Kidney capillary endothelial cell (primary cell): ENCODE measurements around the gene GARIN3.

Experiments
- DNase-seq: peaks from one replicate; pipeline ENCODE4 v3.0.0-alpha.2; 2018; ENCODE audit warnings: low spot score

Gene GARIN3

DNA sequence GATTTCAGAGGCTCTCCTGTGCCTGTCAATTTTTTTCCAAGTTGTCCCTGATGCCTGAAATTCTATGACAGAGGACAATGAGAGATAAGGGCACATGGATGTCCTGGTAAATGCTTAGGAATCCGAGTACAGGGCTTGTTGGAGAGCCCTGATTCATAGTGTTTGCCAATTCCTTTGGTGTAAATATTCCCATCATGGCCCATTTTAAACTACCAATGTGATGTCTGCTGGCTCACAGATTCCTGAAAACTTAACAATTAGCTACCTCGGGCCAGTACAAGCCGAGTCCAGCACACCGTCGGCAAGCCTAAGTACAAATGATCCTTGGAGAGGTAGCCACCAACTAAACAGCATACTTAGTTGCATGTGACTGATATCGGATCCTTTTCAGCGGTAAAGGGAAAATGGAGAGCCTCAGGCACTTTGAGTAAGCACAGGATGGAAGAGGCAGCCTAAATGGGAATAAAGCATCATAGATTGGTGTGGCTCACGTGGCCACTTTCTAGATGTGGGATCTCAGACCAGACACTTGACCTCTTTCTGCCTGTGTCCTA lies 18.1 kb upstream of the GARIN3 start:
- DNase-seq: no peak

DNA sequence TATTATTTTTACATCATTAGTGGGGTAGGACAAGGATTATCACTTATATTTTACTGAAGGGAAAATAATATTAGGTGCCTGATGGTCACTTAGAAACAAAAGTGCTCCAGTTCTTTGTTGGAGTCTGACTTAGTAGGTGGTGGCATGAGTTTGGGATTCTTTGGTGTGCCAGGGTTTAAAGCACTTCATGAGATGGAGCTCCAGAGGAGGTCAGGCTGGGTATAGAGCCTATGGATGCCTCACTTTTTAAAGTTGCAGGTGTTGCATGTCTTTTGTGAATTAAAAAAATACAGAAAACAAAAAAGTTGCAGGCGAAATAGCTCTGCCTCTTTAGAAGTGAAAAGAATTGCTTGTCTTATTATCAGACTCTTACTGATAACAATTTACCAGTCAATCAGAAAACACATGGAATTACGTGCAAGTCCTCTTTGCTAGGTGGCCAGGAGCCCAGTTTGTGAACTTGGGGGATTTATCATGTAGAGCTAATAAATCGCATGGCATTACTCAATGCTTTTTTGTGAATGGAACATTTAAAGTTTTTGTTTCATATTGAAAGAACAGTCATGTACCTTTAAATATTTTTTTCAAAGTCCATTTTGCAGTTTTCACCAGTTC lies 16.2 kb upstream of the GARIN3 start:
- no peak for DNase-seq

DNA sequence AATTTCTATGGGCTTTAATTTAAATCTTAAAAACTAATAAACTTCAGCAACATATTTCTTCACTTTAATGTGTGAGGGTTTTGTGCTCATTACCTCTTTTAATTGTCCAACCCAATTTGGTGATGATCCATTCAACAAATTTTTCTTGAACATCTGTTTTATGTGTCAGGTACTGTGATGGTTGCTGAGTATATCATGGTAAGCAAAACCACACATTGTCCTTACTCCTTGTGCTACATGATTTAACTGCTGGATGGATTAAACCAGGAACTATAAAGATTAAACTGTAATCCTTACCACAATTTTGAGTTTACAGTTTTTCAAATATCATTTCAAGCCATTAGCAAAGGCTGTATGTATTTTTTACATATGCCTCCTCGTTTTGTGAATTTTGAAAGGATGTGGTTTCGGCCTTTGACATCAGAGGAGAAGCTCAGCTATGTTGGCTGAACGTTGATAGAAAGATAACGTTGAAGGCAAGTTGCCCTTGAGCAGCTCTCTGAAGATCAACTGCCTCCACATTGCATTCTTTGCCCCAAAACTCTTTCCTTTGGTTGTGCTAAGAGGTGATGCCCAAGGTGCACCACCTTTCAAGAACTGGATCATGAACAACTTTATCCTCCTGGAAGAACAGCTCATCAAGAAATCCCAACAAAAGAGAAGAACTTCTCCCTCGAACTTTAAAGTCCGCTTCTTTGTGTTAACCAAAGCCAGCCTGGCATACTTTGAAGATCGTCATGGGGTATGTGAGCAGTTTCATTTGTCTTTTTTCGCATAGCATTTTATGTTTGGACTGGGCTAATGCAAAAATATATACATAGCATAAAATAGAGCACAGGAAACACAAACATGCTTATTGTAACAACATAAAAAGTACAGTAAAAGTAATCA lies 14.6 kb upstream of the GARIN3 start, which contains the start of gene ITK:
Gene ITK (plus strand): TSS at position 467 of the 891 bp plus-strand sequence. CDS start 138 bp downstream, at position 605.
- DNase-seq: no peak

DNA sequence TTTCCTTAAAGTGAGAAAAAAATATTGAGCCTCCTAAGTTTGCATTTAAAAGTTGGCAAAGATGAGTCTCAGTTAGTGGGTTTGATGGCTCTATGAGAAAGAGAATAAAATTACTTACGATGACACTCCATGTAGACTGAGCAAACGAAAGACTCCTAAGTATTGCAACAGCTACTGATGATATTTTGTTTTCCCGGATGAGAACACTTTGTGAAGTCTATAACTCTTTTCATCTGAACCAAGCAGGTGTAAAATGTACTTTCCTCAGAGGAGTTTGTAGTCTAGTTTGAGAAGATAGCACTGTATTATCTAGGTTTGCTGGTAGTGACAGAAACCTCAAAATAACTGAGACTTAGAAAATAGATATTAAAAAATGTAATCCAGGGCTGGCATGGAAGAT lies 12.9 kb upstream of the GARIN3 start:
- DNase-seq: no peak

DNA sequence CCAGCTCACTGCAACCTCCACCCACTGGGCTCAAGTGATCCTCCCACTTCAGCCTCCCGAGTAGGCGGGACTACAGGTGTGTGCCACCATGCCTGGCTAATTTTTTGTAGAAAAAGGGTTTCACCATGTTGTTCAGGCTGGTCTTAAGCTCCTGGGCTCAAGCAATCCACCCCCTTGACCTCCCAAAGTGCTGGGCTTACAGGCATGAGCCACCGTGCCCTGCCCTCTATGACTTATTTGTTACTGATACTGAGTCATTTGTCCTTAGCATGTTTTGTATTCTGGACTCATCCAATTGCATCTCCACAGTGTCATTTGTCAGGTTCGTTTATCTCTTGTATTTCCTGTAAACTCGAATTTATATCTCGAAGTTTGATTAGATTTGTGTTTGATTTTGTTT lies 11.9 kb upstream of the GARIN3 start:
- DNase-seq: no peak

DNA sequence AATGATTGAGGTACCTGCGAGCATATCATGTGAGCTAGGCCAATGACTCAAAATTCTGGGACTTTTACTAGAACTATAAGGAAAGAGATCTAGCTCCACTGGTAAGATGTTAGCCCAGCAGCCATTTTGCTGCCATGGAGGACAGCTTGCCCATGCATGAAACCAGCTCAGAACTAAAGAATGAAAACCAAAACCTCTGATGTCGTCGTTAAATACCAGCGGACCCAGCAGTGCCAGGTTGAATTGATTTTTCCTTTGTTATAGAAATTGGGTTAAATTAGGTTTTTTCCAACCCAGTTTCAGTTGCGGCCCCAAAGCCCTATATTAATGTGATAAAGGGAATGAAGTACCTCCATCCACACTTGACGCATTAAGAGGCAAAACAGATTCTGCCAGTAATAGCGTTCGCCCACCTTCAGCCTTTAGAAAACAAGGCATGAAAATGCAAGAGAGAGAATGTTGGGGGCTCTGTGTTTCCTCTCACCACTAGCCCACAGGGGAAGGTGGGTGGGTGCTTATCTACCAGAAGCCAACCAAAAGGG lies 9.1 kb upstream of the GARIN3 start:
- DNase-seq: no peak

DNA sequence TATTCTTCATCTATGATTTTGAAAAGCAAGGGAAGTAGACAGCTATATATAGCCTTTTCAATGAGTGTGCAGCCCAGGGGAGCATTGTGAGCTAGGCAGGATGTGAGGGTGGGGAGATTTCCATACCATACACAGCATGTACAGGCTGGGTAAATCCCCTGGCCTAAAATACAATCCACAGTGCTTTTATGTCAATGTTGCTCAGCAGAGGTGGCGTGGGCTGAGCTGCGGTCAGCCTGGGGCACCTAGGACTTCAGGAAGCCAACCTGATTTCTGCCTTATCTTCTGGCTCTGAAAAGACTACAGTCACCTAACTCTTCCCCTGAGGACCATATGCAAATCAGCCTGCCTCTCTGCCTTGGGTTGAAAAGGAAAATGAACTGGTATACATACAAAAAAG lies 6.3 kb upstream of the GARIN3 start:
- no peak for DNase-seq

DNA sequence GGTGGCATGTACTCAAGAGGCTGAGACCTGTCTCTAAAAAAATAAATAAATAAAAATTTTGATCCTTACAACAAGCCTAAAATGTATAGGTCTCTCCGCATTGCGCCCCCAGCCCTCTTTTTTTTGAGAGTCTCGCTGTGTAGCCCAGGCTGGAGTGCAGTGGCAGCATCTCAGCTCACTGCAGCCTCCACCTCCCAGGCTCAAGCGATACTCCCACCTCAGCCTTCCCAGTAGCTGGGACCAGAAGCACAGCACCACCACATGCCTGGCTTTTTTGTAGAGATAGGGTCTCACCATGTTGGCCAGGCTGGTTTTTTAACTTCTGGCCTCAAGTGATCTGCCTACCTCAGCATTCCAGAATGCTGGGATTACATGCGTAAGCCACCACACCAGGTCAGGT lies 2.2 kb upstream of the GARIN3 start:
- DNase-seq: no peak

DNA sequence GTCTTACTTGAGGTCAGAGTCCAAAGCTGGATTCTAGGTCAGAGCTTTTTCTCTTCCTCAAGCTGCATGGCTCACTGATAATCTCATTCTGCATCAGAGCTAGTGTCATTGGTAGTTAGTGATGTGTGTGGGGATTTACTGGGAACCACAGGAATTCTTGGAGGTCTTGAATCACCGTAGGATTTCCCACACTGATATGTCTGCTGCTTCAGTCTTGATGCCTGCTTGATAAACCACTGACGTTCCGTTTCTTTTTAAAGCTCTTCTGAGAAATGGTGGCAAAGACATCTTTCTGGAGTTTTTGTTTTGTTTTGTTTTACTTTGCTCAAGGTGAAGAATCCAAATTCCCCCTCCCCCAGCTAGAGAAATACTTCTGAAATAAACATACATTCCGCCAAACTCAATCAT lies 1.2 kb upstream of the GARIN3 start:
- DNase-seq: no peak

DNA sequence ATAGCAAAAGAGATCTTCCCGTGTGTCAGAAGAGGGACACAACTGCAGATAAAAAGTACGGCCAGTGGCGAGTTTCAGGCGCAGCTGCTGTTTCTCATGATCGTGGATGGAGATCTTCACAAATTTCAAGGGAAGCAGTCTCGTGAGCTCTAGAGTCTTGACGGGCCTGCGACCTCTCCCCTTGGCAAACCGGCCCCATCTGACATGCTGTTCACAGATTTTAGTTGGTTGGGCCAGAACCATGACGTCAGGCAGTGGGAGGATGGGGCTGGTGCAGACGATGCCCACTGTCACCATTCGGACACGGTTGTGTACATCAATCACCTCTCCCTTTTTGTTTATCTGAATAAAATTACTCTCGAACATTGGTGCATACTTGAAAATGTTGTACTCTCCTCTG lies 396 bp downstream of the GARIN3 start:
- DNase-seq: no peak

DNA sequence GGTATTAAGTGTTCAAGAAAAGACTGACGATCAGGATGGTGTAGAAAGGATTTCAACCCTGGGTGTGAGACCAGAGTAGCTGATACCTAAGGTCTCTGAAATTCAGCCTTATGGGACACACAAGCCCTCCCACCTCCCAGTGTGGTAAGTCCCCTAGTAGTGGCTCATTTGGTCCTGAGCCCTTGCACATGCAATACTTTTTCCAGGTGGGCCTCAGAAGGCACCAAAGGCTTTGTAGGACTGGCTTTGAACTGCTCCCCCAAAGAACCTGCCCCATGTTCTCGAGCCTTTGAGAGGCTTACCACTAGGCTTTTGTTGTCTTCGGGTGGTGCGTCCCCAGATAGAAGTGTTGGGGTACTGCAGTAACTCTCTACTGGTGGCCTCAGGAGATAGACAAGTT lies 803 bp downstream of the GARIN3 start:
- no peak for DNase-seq

DNA sequence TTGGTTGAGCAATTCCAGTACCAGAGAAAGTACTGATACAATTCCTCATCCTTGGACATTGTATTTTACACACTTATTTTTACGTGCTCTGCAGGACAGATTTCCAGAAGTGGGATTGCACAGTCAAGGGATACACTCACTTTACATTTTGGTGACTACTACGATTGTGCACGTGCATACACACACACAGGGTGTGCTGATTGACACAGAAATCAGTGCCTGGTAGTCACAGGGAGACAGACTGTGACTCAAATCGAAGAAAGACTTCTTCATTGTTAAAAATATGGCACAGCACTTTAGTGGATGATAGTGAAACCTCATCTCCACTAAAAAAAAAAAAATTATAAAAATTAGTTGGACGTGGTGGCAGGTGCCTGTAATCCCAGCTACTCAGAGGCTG lies 1.5 kb downstream of the GARIN3 start:
- DNase-seq: no peak

DNA sequence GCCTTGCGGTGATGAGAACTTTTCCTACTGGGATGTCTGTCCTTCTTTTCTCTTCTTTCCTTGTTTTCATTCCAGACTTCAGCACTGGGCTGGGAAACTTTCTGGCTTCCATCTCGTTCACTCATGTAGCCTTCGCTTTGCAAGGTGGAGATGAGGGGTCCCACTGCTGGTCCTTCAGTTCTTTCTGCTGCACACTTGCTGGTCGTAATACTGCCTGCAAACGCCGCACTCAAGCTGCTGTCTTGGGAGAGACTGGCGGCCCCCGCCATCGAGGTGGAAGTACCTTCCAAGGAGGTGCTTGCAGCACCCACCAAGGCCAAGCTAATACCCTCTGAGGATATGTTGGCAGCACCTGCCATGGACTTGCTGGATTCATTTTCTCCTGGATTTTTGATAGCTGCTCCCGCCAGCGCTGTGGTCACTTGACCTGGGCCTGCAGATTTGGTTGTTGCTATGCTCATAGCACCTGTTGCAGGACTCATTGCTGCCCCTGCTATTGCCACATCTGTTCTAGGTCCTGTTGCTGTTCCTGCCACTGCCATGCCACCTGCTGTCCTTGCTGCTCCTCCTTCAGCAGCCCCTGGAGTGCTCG lies 3.0 kb downstream of the GARIN3 start:
- no peak for DNase-seq

DNA sequence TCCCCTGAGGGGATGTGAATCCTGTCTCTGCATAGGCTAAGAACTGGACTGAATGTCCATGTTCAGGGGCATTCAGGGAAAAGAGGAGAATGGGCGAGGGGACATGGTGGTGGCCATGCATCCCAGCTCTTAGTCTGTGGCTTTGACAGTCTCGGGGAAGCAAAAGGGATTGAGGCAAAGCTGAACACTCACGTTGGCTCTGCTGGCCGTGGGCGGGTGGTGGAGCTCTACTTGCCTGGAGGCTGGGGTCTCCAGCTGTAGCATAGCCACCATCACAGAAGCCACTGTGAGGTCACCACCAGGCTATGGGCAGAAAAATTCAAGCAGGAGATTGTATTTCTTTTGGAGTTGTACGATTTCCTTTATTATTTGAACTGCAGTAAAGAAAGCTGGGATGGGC lies 4.1 kb downstream of the GARIN3 start:
- DNase-seq: no peak

DNA sequence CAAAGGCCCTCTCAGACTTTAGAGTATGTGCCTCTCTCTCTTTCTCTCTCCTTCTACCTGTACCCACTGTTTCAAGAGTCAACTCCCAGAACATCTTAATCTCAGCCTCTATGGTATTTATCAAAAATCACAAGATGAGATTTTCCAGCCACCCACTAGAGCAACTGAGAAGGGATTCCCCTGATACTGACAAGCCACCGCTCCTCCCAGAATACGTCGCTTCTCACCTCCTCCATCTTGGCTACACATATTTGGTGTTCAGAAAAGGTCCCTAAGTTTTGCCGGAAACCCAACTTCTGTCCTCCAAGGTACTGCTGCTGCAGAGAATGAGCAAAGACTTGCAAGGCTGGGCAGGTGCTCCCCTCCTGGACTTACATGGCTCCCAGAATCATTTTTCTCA lies 6.1 kb downstream of the GARIN3 start:
- DNase-seq: no peak

DNA sequence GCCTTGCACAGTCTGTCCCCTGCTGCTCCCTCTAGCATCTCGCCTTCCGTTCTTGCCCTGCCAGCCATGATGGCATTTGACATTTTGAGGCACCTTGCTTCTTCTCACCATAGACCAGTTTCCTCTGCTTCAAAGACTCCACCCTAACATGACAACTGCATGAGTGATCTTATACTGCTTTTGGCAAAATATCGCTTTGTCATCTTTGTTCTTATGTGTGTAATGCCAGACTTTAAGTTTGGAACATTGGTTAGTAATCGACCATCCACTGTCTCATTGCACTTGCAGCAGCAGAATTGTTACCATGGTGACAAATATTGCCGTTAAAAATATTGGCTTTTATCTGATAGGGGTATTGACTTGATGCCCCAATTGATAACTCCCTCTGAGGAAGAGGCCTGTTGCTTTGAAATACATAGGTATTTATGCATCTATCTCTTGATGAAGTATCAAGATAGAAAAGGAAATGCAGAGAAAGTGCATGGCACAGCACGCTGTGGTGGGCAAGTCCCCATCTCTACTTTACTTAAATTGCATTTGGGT lies 6.8 kb downstream of the GARIN3 start:
- no peak for DNase-seq

DNA sequence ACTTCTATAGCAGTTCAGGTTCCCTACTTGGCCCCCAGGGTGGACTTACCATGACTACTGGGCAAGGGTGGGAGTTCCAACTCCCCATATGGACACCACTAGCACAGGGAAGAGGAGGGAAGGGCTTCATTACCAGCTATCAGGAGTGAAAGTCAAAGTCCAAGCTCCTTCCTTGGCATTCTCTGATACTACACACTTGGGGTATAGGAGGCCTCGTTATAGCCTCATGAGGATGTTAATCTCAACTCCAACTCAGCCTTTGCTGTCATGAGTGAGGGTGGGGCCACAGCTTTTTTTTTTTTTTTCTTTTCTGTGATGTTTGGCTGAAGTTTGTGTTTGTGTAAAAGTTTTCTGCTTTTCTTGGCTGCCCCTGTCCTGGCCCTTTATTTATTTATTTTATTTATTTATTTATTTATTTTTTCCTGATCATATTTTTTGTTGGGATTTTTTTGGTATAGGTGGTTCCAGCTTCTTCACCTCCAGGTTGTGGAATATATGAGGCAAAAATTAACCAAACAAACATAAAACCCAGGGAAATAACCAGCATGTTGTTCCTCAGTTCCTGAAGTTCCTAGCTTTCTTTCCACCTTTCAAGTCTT lies 8.7 kb downstream of the GARIN3 start:
- DNase-seq: no peak

DNA sequence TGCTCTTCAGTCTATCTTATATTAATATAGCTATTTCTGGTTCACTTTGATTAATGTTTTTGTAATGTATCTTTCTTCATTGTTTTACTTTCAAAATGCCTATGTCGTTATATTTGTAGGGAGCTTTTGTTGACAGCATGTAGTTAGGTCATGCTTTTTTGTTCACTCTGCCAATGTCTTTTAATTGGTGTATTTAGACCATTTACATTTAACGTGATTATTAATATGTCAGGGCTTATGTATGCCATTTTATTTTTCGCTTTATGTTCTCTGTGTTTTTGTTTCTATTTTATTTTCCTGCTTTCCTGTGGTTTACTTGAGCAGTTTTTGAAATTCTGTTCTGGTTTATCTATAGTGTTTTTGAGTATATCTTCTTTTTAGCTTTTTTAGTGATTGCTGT lies 10.8 kb downstream of the GARIN3 start:
- no peak for DNase-seq

DNA sequence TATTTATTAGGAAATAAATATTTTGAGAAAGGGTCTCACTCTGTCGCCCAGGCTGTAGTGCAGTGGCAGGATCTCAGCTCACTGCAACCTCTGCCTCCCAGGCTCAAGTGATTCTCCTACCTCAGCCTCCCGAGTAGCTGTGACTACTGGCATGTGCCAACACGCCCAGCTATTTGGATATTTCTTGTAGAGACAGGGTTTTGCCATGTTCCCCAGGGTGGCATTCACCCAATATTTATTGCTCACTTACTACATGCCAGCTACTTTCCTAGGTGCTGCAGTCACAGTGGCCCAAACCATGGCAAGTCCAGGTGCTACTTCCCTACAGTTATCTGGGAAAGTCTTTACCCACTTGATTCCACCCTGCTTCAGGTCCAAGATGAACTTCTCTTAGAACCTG lies 15.1 kb downstream of the GARIN3 start:
- DNase-seq: no peak

DNA sequence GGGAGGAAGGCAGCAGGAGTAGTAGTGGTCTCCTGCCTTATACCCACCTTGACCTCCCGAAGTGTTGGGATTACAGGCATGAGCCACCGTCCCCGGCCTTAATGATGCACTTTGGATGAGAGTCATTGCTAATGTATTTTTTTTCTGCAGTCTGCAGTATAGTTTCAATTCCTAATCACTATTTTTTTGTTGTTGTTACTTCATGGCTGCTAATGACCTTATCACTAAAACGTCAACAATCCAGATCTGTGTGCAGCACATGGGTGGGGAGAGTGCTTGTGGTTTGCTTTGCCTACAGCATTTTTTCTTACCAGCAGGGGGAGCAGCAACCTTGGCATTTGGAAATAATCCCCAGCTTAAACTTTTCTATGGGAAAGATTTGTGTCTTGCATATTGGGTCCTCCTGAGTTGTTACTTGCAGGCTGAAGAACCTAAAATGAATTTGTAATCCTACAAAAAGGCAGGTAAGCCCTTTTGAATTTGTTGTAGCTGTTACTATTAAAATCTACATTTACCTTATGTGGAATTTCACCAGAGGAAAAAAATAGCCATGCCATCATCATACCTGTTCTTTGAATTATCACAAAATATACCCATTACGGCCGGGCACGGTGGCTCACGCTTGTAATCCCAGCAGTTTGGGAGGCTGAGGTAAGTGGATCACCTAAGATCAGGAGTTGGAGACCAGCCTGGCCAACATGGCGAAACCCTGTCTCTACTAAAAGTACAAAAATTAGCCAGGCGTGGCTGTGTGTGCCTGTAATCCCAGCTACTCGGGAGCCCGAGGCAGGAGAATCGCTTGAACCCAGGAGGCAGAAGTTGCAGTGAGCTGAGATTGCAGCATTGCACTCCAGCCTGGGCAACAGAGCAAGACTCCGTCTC lies 17.1 kb downstream of the GARIN3 start:
- peak; percentile 65 for DNase-seq
